H1 (cell line): Measurements from ENCODE around the gene PSG2. TPM values are rescaled to one million over a fixed set of nuclear protein-coding genes. Genes with fewer than 3 reads are reported as not detected.
"Not testable (repeated sequence)": the region's sequence is repeated elsewhere in the genome, so short reads cannot be mapped to it uniquely, and the experiment has no call there.

Experiments used
- CTCF ChIA-PET: fragments of 300-600 bp; sonication (Branson Sonifier 250); formaldehyde crosslinking; loops from one replicate; lab custom pipeline; 2021; ENCODE audit not compliant: partially characterized antibody; lab: Charles Lee
- POLR2A ChIA-PET: fragments of 300-600 bp; sonication (Branson Sonifier 250); formaldehyde crosslinking; loops from one replicate; lab custom pipeline; 2021; ENCODE audit warnings: inconsistent platforms; ENCODE audit not compliant: partially characterized antibody; lab: Charles Lee
- DNase-seq, 2 experiments: peaks; one replicate each; pipeline versions ENCODE4 v3.0.0 to v3.0.0-alpha.2; 2010 to 2022; ENCODE audit warnings: low spot score in 2 of 2, low read depth in 1 of 2, mixed read lengths in 1 of 2
- FAIRE-seq: peaks from 2 replicates; lab custom pipeline; 2011; peaks lifted over from hg19 to GRCh38; lab: Jason Lieb, UNC
- H2AFZ ChIP-seq: 2 replicates; pipeline ENCODE4 v1.8.1; 2012; ENCODE audit warnings: low read length, inconsistent platforms
- H2AK5ac ChIP-seq: 2 replicates; pipeline ENCODE4 v1.6.1; 2013; ENCODE audit warnings: low read depth, low read length
- H2BK120ac ChIP-seq: replicated peaks from 2 replicates; pipeline ENCODE3; 2013; ENCODE audit warnings: low read depth, low read length, inconsistent platforms
- H2BK12ac ChIP-seq: 2 replicates; pipeline ENCODE4 v1.6.1; 2013; ENCODE audit warnings: low read depth, low read length
- H2BK15ac ChIP-seq: 2 replicates; pipeline ENCODE4 v1.6.1; 2013; ENCODE audit warnings: low read length
- H2BK20ac ChIP-seq: 2 replicates; pipeline ENCODE4 v1.6.1; 2013; ENCODE audit warnings: low read length
- H2BK5ac ChIP-seq: 2 replicates; pipeline ENCODE4 v1.6.1; 2013; ENCODE audit warnings: low read depth, low read length
- H3K14ac ChIP-seq: 2 replicates; pipeline ENCODE4 v1.6.1; 2013; ENCODE audit warnings: inconsistent platforms; ENCODE audit not compliant: insufficient read length
- H3K18ac ChIP-seq: 2 replicates; pipeline ENCODE4 v1.6.1; 2013; ENCODE audit warnings: low read length; ENCODE audit errors: extremely low read depth
- H3K23ac ChIP-seq: 2 replicates; pipeline ENCODE4 v1.6.1; 2013; ENCODE audit warnings: inconsistent platforms; ENCODE audit not compliant: insufficient read length
- H3K23me2 ChIP-seq: 2 replicates; pipeline ENCODE4 v1.6.1; 2013; ENCODE audit warnings: low read depth, low read length
- H3K27ac ChIP-seq: 2 replicates; pipeline ENCODE4 v1.6.1; 2011; ENCODE audit warnings: low read depth, low read length, inconsistent platforms
- H3K27me3 ChIP-seq, 4 experiments: replicated peaks in 1 of 4; 1 replicate in 1 of 4; 2 replicates in 3 of 4; pipeline versions ENCODE4 v1.6.1 to v1.8.1; 2011 to 2013; ENCODE audit warnings: low read length in 3 of 4, mild to moderate bottlenecking in 3 of 4, inconsistent platforms in 2 of 4, mixed read lengths in 2 of 4, moderate library complexity in 1 of 4; ENCODE audit not compliant: control insufficient read depth in 3 of 4, insufficient read depth in 3 of 4; ENCODE audit errors: extremely low read depth in 1 of 4
- H3K36me3 ChIP-seq, 4 experiments: 2 replicates each; pipeline versions ENCODE4 v1.6.1 to v1.8.1; 2011 to 2013; ENCODE audit warnings: mild to moderate bottlenecking in 4 of 4, low read length in 3 of 4, moderate library complexity in 2 of 4, control low read depth in 1 of 4, inconsistent platforms in 1 of 4; ENCODE audit not compliant: insufficient read depth in 4 of 4, control insufficient read depth in 2 of 4
- H3K4ac ChIP-seq: replicated peaks from 2 replicates; pipeline ENCODE3; 2013; ENCODE audit warnings: low read length, low read depth, mixed read lengths, inconsistent platforms; ENCODE audit not compliant: insufficient read length
- H3K4me1 ChIP-seq, 4 experiments: replicated peaks in 1 of 4; 1 replicate in 1 of 4; 2 replicates in 3 of 4; pipeline versions ENCODE4 v1.6.1 to v1.8.1; 2011 to 2013; ENCODE audit warnings: low read length in 3 of 4, inconsistent platforms in 2 of 4, mixed read lengths in 1 of 4; ENCODE audit not compliant: insufficient read depth in 4 of 4, control insufficient read depth in 3 of 4
- H3K4me2 ChIP-seq, 2 experiments: 2 replicates each; pipeline versions ENCODE4 v1.6.1 to v1.8.1; 2011 to 2013; ENCODE audit warnings: low read depth in 2 of 2, low read length in 2 of 2, control low read depth in 1 of 2, inconsistent platforms in 1 of 2, mild to moderate bottlenecking in 1 of 2; ENCODE audit not compliant: insufficient read depth in 1 of 2
- H3K4me3 ChIP-seq, 4 experiments: fragments of 200-600, 300-600 bp in 1 of 4; sonication (generic), shearing (Covaris generic), sonication (Bioruptor Twin) in 1 of 4; 2 replicates each; pipeline versions ENCODE4 v1.5.1 to v1.8.1; 2011 to 2016; ENCODE audit warnings: low read length in 4 of 4, low read depth in 3 of 4, control low read depth in 2 of 4, inconsistent platforms in 2 of 4, mild to moderate bottlenecking in 2 of 4, mixed read lengths in 1 of 4, moderate library complexity in 1 of 4; ENCODE audit not compliant: insufficient read depth in 2 of 4; ENCODE audit errors: extremely low read depth in 1 of 4
- H3K56ac ChIP-seq: replicated peaks from 2 replicates; pipeline ENCODE3; 2013; ENCODE audit warnings: low read depth, mild to moderate bottlenecking, mixed read lengths, low read length, inconsistent platforms; ENCODE audit not compliant: insufficient read length
- H3K79me1 ChIP-seq: 2 replicates; pipeline ENCODE4 v1.6.1; 2013; ENCODE audit warnings: low read depth, low read length, control low read depth
- H3K79me2 ChIP-seq, 2 experiments: 2 replicates each; pipeline versions ENCODE4 v1.6.1 to v1.8.1; 2012 to 2013; ENCODE audit warnings: low read length in 2 of 2, mild to moderate bottlenecking in 2 of 2, inconsistent platforms in 1 of 2; ENCODE audit not compliant: insufficient read depth in 2 of 2, control insufficient read depth in 1 of 2
- H3K9ac ChIP-seq, 4 experiments: replicated peaks in 1 of 4; 1 replicate in 1 of 4; 2 replicates in 3 of 4; pipeline versions ENCODE4 v1.6.1 to v1.8.1; 2011 to 2013; ENCODE audit warnings: low read depth in 3 of 4, low read length in 3 of 4, control low read depth in 2 of 4, mild to moderate bottlenecking in 2 of 4, moderate library complexity in 2 of 4, inconsistent platforms in 1 of 4; ENCODE audit errors: extremely low read depth in 1 of 4
- H3K9me3 ChIP-seq, 2 experiments: 2 replicates each; pipeline versions ENCODE4 v1.6.1 to v1.8.1; 2012 to 2013; ENCODE audit warnings: mild to moderate bottlenecking in 2 of 2, moderate library complexity in 2 of 2, control low read depth in 1 of 2, inconsistent platforms in 1 of 2, low read depth in 1 of 2, low read length in 1 of 2, mixed read lengths in 1 of 2; ENCODE audit not compliant: insufficient read depth in 2 of 2
- H4K20me1 ChIP-seq, 2 experiments: replicated peaks in 1 of 2; 2 replicates each; pipeline versions ENCODE3 to v1.8.1; 2011 to 2013; ENCODE audit warnings: inconsistent platforms in 2 of 2, low read length in 2 of 2, mild to moderate bottlenecking in 1 of 2; ENCODE audit not compliant: insufficient read depth in 2 of 2, control insufficient read depth in 1 of 2
- H4K5ac ChIP-seq: 2 replicates; pipeline ENCODE4 v1.6.1; 2013; ENCODE audit warnings: low read length, low read depth, mixed read lengths, inconsistent platforms; ENCODE audit not compliant: insufficient read length
- H4K8ac ChIP-seq: 2 replicates; pipeline ENCODE4 v1.8.0; 2013; ENCODE audit warnings: mild to moderate bottlenecking, moderate library complexity, low read length, inconsistent platforms; ENCODE audit not compliant: insufficient read depth; ENCODE audit errors: extremely low read depth
- H4K91ac ChIP-seq: replicated peaks from 2 replicates; pipeline ENCODE3; 2013; ENCODE audit warnings: low read length, mixed read lengths, inconsistent platforms; ENCODE audit not compliant: insufficient read length
- CTCF ChIP-seq, 3 experiments: IDR thresholded peaks; 1 replicate in 2 of 3; 2 replicates in 1 of 3; pipeline versions ENCODE4 v1.5.1 to v1.6.1; 2011; ENCODE audit warnings: low read length in 3 of 3, mild to moderate bottlenecking in 3 of 3, inconsistent platforms in 2 of 3, low read depth in 1 of 3, moderate library complexity in 1 of 3; ENCODE audit not compliant: insufficient read depth in 1 of 3; ENCODE audit errors: control extremely low read depth in 1 of 3
- RAD21 ChIP-seq, 2 experiments: IDR thresholded peaks in 1 of 2; conservative IDR thresholded peaks in 1 of 2; 2 replicates each; pipeline ENCODE4 v1.6.1; 2011; ENCODE audit warnings: low read depth in 2 of 2, low read length in 2 of 2, improper control_type of control experiment in 1 of 2, inconsistent platforms in 1 of 2, mild to moderate bottlenecking in 1 of 2, moderate library complexity in 1 of 2
- WGBS, 2 experiments: shearing (Covaris generic) in 1 of 2; methylation state at CpG; one replicate each; pipeline versions ENCODE4 v1.1.6 to v1.1.7; 2013 to 2015; ENCODE audit warnings: low lambda C conversion rate in 2 of 2, mixed read lengths in 2 of 2, inconsistent platforms in 1 of 2, low coverage in 1 of 2, missing lambda C conversion rate in 1 of 2; ENCODE audit not compliant: insufficient replicate concordance in 2 of 2, insufficient coverage in 1 of 2, insufficient read length in 1 of 2; ENCODE audit errors: extremely low coverage in 1 of 2, missing lambda C conversion rate in 1 of 2; 5-methylcytosine and 5-hydroxymethylcytosine counted together
- polyA plus RNA-seq, 7 experiments: library from polyadenylated mRNA; depleted of rRNA in 3 of 7; stranded (reverse) in 5 of 7; unstranded in 2 of 7; fragments of >200 nt in 5 of 7; fragments of 200-250 nt in 2 of 7; gene quantifications; 1 replicate in 5 of 7; 2 replicates in 1 of 7; 4 replicates in 1 of 7; pipeline versions ENCODE4 v1.2.1 to v1.2.3, GENCODE V29; 2011 to 2013; ENCODE audit warnings: missing spikeins in 2 of 7, mixed read lengths in 2 of 7
- total RNA-seq: library from RNA; stranded (reverse); fragmentation: NEBNext Ultra II Directional; extraction: Animal tissue kit (Norgen Biotek cat#: 25700); gene quantifications from 2 replicates; pipeline ENCODE4 v1.2.1, GENCODE V29; 2021

The PSG2 gene
- total and polyA plus RNA-seq, 2 of the 8 experiments (the other 6 are each of a cell fraction or from before 2014, with no cell fraction given): not detected

- POLR2A ChIA-PET, H2BK120ac ChIP-seq, H3K14ac ChIP-seq, H3K4me3 ChIP-seq, H3K23ac ChIP-seq, H3K36me3 ChIP-seq, H3K4ac ChIP-seq, H2BK20ac ChIP-seq, CTCF ChIA-PET, H3K79me2 ChIP-seq, H3K27ac ChIP-seq, H2AK5ac ChIP-seq, H2BK15ac ChIP-seq, H4K5ac ChIP-seq, H2AFZ ChIP-seq, H3K56ac ChIP-seq, H3K4me1 ChIP-seq, FAIRE-seq, H3K18ac ChIP-seq, H4K8ac ChIP-seq, H3K9ac ChIP-seq, H3K79me1 ChIP-seq, H3K23me2 ChIP-seq, H4K91ac ChIP-seq, H2BK12ac ChIP-seq, H4K20me1 ChIP-seq, H3K27me3 ChIP-seq, H3K4me2 ChIP-seq, H2BK5ac ChIP-seq: not testable (repeated sequence)
- TF ChIP-seq CTCF (IDR thresholded peaks at IDR 0.05; ENCODE audit: control extremely low read depth in 1 of 3, insufficient read depth in 1 of 3, low read depth in 1 of 3, low read length in 3 of 3): peak; percentile 4 to 22 (median 13); a peak in 3 of 4 replicates
- peak; percentile 18 to 25; a peak in 3 of 4 replicates for TF ChIP-seq RAD21 (IDR thresholded peaks at IDR 0.05 in 1 of 2, conservative IDR thresholded peaks at IDR 0.05 in 1 of 2; ENCODE audit: low read depth in 2 of 2, low read length in 2 of 2)
- 58% methylated on average over 11 of the region's 13 CpGs; no CpG with 5 or more reads in 1 of the 2 experiments for WGBS, 2 experiments
- DNase-seq: peak in 1 of 2 experiments; percentile 59
- H3K9me3 ChIP-seq: peaks cover 17 to 42% of the 10 kb centered on the region in 2 experiments
Observed at GRCh38 chr19:43087702-43088340, 5.3 kb upstream of the PSG2 start.
